Measurements from ENCODE around the gene RPN2.

- TF ChIP-seq POLR2A (IDR thresholded peaks at IDR 0.05) (no peak), CTCF (IDR thresholded peaks at IDR 0.05) (no peak)
These were observed 43.0 kb downstream of the RPN2 start for GRCh38 chr20:37222086-37222485.
